WTC11 (cell line): ENCODE results near the gene PTPRN2.

ENCODE experiments used
- ATF2 ChIP-seq: sonication (generic); formaldehyde crosslinking; IDR thresholded peaks from 2 replicates; pipeline ENCODE4 v1.8.1; 2022; ENCODE audit warnings: low read depth, missing genetic modification reagents, borderline replicate concordance
- CTCF ChIP-seq: fragments of 200-600 bp; IDR thresholded peaks from 2 replicates; pipeline ENCODE4 v1.8.0; 2022; ENCODE audit warnings: antibody characterized with exemption
- TF ChIP-seq, protein P1 (sequence below): sonication (generic); formaldehyde crosslinking; conservative IDR thresholded peaks from 2 replicates; pipeline ENCODE4 v1.8.1; 2023; ENCODE audit warnings: mild to moderate bottlenecking, low read depth, missing genetic modification reagents, moderate library complexity
- TF ChIP-seq, protein P2 (sequence below): sonication (generic); formaldehyde crosslinking; IDR thresholded peaks from 2 replicates; pipeline ENCODE4 v1.8.0; 2022; ENCODE audit warnings: mild to moderate bottlenecking, missing genetic modification reagents

DNA sequence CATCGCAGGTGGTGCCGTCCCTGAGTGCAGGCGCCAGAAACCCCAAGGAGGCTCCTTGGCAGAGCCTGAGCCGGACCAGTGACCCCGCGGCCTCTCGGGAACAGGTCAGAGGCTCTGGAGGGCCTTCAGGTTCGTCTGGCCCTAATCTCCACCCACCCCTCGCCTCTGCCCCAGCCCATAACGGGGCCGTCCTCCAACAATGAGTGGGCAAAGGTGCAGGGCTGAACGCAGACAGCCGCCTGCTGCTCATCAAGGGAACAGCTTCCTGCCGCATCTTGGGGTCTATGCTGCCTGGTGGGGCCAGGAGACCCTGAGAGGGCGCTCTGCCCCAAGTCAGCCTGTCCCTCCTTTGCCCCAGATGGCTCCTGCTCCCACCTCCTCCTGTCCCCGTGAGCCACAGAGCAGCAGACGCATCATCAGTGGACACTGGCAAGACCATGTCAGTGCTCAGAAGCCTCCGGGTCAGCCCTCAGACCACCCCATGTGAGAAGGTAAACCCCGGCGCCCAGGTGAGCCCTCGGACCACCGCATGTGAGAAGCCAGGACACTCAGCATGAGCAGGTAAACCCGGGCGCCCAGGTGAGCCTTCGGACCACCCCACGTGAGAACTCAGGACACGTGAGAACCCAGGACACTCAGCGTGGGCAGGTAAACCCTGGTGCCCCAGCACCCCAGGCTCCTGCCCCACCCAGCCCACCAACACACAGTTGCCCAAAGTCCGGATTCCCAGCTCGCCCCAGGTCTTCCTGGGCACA lies 142.0 kb downstream of the PTPRN2 start:
- TF ChIP-seq ATF2, result no peak
- TF ChIP-seq, protein P1, sequence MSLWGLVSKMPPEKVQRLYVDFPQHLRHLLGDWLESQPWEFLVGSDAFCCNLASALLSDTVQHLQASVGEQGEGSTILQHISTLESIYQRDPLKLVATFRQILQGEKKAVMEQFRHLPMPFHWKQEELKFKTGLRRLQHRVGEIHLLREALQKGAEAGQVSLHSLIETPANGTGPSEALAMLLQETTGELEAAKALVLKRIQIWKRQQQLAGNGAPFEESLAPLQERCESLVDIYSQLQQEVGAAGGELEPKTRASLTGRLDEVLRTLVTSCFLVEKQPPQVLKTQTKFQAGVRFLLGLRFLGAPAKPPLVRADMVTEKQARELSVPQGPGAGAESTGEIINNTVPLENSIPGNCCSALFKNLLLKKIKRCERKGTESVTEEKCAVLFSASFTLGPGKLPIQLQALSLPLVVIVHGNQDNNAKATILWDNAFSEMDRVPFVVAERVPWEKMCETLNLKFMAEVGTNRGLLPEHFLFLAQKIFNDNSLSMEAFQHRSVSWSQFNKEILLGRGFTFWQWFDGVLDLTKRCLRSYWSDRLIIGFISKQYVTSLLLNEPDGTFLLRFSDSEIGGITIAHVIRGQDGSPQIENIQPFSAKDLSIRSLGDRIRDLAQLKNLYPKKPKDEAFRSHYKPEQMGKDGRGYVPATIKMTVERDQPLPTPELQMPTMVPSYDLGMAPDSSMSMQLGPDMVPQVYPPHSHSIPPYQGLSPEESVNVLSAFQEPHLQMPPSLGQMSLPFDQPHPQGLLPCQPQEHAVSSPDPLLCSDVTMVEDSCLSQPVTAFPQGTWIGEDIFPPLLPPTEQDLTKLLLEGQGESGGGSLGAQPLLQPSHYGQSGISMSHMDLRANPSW (CRISPR knock-in tag), result no peak
- TF ChIP-seq, protein P2, sequence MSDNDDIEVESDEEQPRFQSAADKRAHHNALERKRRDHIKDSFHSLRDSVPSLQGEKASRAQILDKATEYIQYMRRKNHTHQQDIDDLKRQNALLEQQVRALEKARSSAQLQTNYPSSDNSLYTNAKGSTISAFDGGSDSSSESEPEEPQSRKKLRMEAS (CRISPR knock-in tag), result no peak
- no peak for TF ChIP-seq CTCF
